GM12878 (cell line): ENCODE measurements around the gene GASK1B. TPM values are rescaled to one million over a fixed set of nuclear protein-coding genes. Genes with fewer than 3 reads are reported as not detected.

ENCODE experiments used
- ATAC-seq: fragments of 200-7000 bp; cut with Tn5 transposase; 3 replicates; pipeline ENCODE4 v1.9.1; 2020; ENCODE audit warnings: mild to moderate bottlenecking, moderate library complexity
- BruUV-seq: library from RNA; stranded (reverse); fragments of 400-500 nt; replicated peaks from 2 replicates; lab custom pipeline; 2021; lab: Mats Ljungman, UMichigan
- CTCF ChIA-PET: fragments of 300-600 bp; sonication (Branson Sonifier 250); formaldehyde crosslinking; extraction: SDS; loops from one replicate; lab custom pipeline; 2021; ENCODE audit warnings: inconsistent platforms; lab: Yijun Ruan, JAX
- POLR2A ChIA-PET: fragments of 350-600 bp; formaldehyde crosslinking; extraction: SDS; loops from one replicate; lab custom pipeline; 2021; ENCODE audit warnings: inconsistent platforms; lab: Charles Lee
- RAD21 ChIA-PET: fragments of 300-600 bp; sonication (Branson Sonifier 250); formaldehyde crosslinking; loops from one replicate; lab custom pipeline; 2023; ENCODE audit warnings: antibody characterized with exemption; ENCODE audit not compliant: unreplicated experiment; lab: Charles Lee
- SMC1A ChIA-PET: fragments of 300-600 bp; sonication (Branson Sonifier 250); formaldehyde crosslinking; loops from one replicate; lab custom pipeline; 2023; ENCODE audit not compliant: unreplicated experiment, uncharacterized antibody; lab: Charles Lee
- DNase-seq: peaks from one replicate; pipeline ENCODE4 v3.0.0-alpha.2; 2011; ENCODE audit warnings: low read depth, low spot score
- FAIRE-seq: peaks from 3 replicates; lab custom pipeline; 2011; peaks lifted over from hg19 to GRCh38; lab: Jason Lieb, UNC
- H2AFZ ChIP-seq: 2 replicates; pipeline ENCODE4 v1.6.0; 2011; ENCODE audit warnings: low read depth, low read length, control low read depth; ENCODE audit not compliant: control insufficient read depth
- H3K27ac ChIP-seq: 2 replicates; pipeline ENCODE4 v1.5.1; 2011; ENCODE audit warnings: control low read depth; ENCODE audit not compliant: control insufficient read depth, insufficient read depth
- H3K27me3 ChIP-seq, 2 experiments: replicated peaks in 1 of 2; 2 replicates each; pipeline versions ENCODE4 v1.6.0 to v1.6.1; 2011; ENCODE audit warnings: low read length in 1 of 2; ENCODE audit not compliant: control insufficient read depth in 2 of 2, insufficient read depth in 2 of 2
- H3K36me3 ChIP-seq, 2 experiments: 2 replicates each; pipeline ENCODE4 v1.5.1; 2011; ENCODE audit warnings: low read length in 1 of 2; ENCODE audit not compliant: control insufficient read depth in 2 of 2, insufficient read depth in 2 of 2
- H3K4me1 ChIP-seq: 2 replicates; pipeline ENCODE4 v1.6.1; 2011; ENCODE audit warnings: mild to moderate bottlenecking, low read length, moderate library complexity, mixed read lengths; ENCODE audit not compliant: control insufficient read depth, insufficient read depth
- H3K4me2 ChIP-seq: 2 replicates; pipeline ENCODE4 v1.6.0; 2011; ENCODE audit warnings: control low read depth; ENCODE audit not compliant: control insufficient read depth, insufficient read depth
- H3K4me3 ChIP-seq: fragments of 200-600 bp; sonication (generic); 2 replicates; pipeline ENCODE4 v1.5.1; 2016
- H3K79me2 ChIP-seq: 2 replicates; pipeline ENCODE4 v1.6.0; 2011; ENCODE audit warnings: low read length; ENCODE audit not compliant: control insufficient read depth, insufficient read depth
- H3K9ac ChIP-seq: 2 replicates; pipeline ENCODE4 v1.8.0; 2011; ENCODE audit warnings: low read length, control low read depth, mixed read lengths; ENCODE audit not compliant: control insufficient read depth, insufficient read depth
- H3K9me3 ChIP-seq: replicated peaks from 3 replicates; pipeline ENCODE4 v1.5.1; 2011; ENCODE audit warnings: mild to moderate bottlenecking, low read length; ENCODE audit not compliant: control insufficient read depth, insufficient read depth
- H4K20me1 ChIP-seq: 2 replicates; pipeline ENCODE4 v1.6.0; 2011; ENCODE audit not compliant: control insufficient read depth, insufficient read depth
- ATF7 ChIP-seq: fragments of 450-650 bp; IDR thresholded peaks from 2 replicates; pipeline ENCODE4 v1.6.1; 2016; ENCODE audit warnings: low read depth, mild to moderate bottlenecking
- CHD1 ChIP-seq: IDR thresholded peaks from 2 replicates; pipeline ENCODE4 v1.6.1; 2012; ENCODE audit warnings: low read depth, low read length, improper control_type of control experiment
- KDM1A ChIP-seq: fragments of 200-600 bp; sonication (generic); IDR thresholded peaks from 2 replicates; pipeline ENCODE4 v1.6.1; 2016; ENCODE audit warnings: borderline replicate concordance
- NFYA ChIP-seq: IDR thresholded peaks from 2 replicates; pipeline ENCODE4 v1.6.1; 2011; ENCODE audit warnings: low read depth, mild to moderate bottlenecking, low read length, improper control_type of control experiment, borderline replicate concordance
- RBBP5 ChIP-seq: fragments of 200-600 bp; sonication (generic); conservative IDR thresholded peaks from 2 replicates; pipeline ENCODE4 v1.6.1; 2016
- WGBS: methylation state at CpG from one replicate; pipeline ENCODE4 v1.1.6; 2016; ENCODE audit warnings: low lambda C conversion rate; ENCODE audit not compliant: insufficient replicate concordance, insufficient coverage; ENCODE audit errors: missing lambda C conversion rate; 5-methylcytosine and 5-hydroxymethylcytosine counted together
- in situ Hi-C: fragments of 300-500 bp; cut with MboI; formaldehyde crosslinking; loops from 9 replicates; pipeline ENCODE4 v1.14.3; 2018; ENCODE audit warnings: mixed read lengths
- intact Hi-C: fragments of 100-400 bp; cut with micrococcal nuclease; formaldehyde crosslinking; loops from one replicate; pipeline ENCODE4 v1.14.2; 2022; ENCODE audit not compliant: unreplicated experiment
- polyA plus RNA-seq, 11 experiments: library from polyadenylated mRNA; depleted of rRNA in 4 of 11; unstranded in 6 of 11; stranded (reverse) in 5 of 11; fragments of >200 nt; fragmentation: Nextera tagmentation in 4 of 11; fragmentation: Illumina TruSeq in 1 of 11; extraction: Ambion mirVana in 4 of 11; extraction: Trizol in 1 of 11; gene quantifications; 1 replicate in 1 of 11; 2 replicates in 10 of 11; pipeline versions ENCODE4 v1.2.1 to v1.2.3, GENCODE V29; 2011 to 2016; ENCODE audit warnings: inconsistent platforms in 2 of 11, missing spikeins in 2 of 11, low read depth in 1 of 11
- total RNA-seq, 4 experiments: library from RNA; depleted of rRNA in 3 of 4; stranded (reverse); fragments of >200 nt in 3 of 4; fragmentation: Illumina TruSeq in 1 of 4; extraction: Trizol in 1 of 4; gene quantifications; 2 replicates each; pipeline versions ENCODE4 v1.2.1 to v1.2.3, GENCODE V29; 2013 to 2021
- TF ChIP-seq, protein P1 (sequence below): fragments of 450-650 bp; formaldehyde crosslinking; IDR thresholded peaks from 2 replicates; pipeline ENCODE4 v1.4.0; 2020; ENCODE audit warnings: mild to moderate bottlenecking, moderate library complexity
- TF ChIP-seq, protein P2 (sequence below): fragments of 450-650 bp; IDR thresholded peaks from 2 replicates; pipeline ENCODE4 v1.6.1; 2014; ENCODE audit warnings: mild to moderate bottlenecking
- TF ChIP-seq, protein P3 (sequence below): fragments of 450-650 bp; IDR thresholded peaks from 2 replicates; pipeline ENCODE4 v1.6.1; 2017; ENCODE audit warnings: mild to moderate bottlenecking
- TF ChIP-seq, protein P4 (sequence below): IDR thresholded peaks from 2 replicates; pipeline ENCODE4 v1.6.1; 2011; ENCODE audit warnings: mild to moderate bottlenecking, low read depth, low read length, moderate library complexity; ENCODE audit not compliant: insufficient replicate concordance

The GASK1B gene
- total and polyA plus RNA-seq, 10 of the 15 experiments (the other 5 are each of a cell fraction or from before 2014, with no cell fraction given): under 0.01 to 0.21 (median 0.07) TPM; not detected in 1

DNA sequence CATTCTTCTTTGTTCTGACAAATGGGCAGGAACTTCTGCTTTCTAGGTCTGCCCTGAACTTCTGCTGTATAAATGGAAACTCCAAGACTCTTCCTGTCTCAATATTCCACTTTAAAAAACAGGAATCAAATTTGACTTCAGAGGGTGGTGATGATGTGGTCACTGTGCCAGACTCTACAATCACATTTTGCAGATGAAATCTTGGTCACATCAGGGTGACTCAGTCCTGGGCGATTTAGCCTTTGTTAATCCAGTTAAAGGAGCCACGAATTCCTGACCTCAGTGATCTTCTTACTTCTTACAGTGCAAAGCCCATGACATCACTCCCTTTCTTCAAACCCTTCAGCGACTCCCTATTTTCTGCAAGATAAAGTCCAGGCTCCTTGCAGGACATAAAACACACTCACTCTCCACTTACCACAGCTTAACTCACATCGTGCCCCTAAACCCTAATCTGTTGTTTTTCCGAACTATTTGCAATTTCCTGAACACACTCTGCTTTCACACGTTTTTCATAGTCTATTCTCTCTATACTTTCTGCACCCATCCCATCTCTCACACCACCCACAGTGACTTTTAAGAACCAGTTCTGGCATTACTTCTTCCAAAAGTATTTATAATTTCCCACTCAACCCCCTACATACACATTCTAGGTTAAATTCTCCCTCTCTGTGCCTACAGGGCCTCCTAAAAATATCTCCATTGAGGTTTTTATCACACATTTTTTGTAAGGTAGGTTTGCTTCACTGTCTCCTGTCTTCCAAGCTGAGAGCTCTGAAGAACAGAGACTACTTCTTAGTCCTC, 11.1 kb downstream of the GASK1B start:
- FAIRE-seq (no peak), DNase-seq (no peak), ATAC-seq (no peak)
- H4K20me1 ChIP-seq: no peaks in the 10 kb centered on the region
- no peak overlapping the region for H3K4me2 ChIP-seq
- H3K4me3 ChIP-seq: no peak overlapping the region
- in situ Hi-C loops (no loop called here), intact Hi-C loops (no loop called here)
- H3K9me3 ChIP-seq: no peaks in the 10 kb centered on the region
- H2AFZ ChIP-seq: no peak overlapping the region
- no peaks in the 10 kb centered on the region for H3K79me2 ChIP-seq
- no peak overlapping the region for H3K27ac ChIP-seq
- no peak overlapping the region for H3K9ac ChIP-seq
- ChIA-PET CTCF (no interaction called here), POLR2A (no interaction called here), SMC1A (no interaction called here), RAD21 (no interaction called here)
- H3K4me1 ChIP-seq: no peaks in the 10 kb centered on the region
- no TSS peak for BruUV-seq
- 8% methylated on average over 6 of the region's 6 CpGs for WGBS
- no peak for TF ChIP-seq NFYA
- TF ChIP-seq, protein P1, sequence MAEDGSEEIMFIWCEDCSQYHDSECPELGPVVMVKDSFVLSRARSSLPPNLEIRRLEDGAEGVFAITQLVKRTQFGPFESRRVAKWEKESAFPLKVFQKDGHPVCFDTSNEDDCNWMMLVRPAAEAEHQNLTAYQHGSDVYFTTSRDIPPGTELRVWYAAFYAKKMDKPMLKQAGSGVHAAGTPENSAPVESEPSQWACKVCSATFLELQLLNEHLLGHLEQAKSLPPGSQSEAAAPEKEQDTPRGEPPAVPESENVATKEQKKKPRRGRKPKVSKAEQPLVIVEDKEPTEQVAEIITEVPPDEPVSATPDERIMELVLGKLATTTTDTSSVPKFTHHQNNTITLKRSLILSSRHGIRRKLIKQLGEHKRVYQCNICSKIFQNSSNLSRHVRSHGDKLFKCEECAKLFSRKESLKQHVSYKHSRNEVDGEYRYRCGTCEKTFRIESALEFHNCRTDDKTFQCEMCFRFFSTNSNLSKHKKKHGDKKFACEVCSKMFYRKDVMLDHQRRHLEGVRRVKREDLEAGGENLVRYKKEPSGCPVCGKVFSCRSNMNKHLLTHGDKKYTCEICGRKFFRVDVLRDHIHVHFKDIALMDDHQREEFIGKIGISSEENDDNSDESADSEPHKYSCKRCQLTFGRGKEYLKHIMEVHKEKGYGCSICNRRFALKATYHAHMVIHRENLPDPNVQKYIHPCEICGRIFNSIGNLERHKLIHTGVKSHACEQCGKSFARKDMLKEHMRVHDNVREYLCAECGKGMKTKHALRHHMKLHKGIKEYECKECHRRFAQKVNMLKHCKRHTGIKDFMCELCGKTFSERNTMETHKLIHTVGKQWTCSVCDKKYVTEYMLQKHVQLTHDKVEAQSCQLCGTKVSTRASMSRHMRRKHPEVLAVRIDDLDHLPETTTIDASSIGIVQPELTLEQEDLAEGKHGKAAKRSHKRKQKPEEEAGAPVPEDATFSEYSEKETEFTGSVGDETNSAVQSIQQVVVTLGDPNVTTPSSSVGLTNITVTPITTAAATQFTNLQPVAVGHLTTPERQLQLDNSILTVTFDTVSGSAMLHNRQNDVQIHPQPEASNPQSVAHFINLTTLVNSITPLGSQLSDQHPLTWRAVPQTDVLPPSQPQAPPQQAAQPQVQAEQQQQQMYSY (CRISPR knock-in tag): no peak
- TF ChIP-seq, protein P2, sequence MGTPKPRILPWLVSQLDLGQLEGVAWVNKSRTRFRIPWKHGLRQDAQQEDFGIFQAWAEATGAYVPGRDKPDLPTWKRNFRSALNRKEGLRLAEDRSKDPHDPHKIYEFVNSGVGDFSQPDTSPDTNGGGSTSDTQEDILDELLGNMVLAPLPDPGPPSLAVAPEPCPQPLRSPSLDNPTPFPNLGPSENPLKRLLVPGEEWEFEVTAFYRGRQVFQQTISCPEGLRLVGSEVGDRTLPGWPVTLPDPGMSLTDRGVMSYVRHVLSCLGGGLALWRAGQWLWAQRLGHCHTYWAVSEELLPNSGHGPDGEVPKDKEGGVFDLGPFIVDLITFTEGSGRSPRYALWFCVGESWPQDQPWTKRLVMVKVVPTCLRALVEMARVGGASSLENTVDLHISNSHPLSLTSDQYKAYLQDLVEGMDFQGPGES: no peak
- TF ChIP-seq, protein P3, sequence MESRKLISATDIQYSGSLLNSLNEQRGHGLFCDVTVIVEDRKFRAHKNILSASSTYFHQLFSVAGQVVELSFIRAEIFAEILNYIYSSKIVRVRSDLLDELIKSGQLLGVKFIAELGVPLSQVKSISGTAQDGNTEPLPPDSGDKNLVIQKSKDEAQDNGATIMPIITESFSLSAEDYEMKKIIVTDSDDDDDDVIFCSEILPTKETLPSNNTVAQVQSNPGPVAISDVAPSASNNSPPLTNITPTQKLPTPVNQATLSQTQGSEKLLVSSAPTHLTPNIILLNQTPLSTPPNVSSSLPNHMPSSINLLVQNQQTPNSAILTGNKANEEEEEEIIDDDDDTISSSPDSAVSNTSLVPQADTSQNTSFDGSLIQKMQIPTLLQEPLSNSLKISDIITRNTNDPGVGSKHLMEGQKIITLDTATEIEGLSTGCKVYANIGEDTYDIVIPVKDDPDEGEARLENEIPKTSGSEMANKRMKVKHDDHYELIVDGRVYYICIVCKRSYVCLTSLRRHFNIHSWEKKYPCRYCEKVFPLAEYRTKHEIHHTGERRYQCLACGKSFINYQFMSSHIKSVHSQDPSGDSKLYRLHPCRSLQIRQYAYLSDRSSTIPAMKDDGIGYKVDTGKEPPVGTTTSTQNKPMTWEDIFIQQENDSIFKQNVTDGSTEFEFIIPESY: no peak
- TF ChIP-seq RBBP5: no peak
- no peak for TF ChIP-seq KDM1A
- TF ChIP-seq CHD1: no peak
- no peak for TF ChIP-seq ATF7
- TF ChIP-seq, protein P4, sequence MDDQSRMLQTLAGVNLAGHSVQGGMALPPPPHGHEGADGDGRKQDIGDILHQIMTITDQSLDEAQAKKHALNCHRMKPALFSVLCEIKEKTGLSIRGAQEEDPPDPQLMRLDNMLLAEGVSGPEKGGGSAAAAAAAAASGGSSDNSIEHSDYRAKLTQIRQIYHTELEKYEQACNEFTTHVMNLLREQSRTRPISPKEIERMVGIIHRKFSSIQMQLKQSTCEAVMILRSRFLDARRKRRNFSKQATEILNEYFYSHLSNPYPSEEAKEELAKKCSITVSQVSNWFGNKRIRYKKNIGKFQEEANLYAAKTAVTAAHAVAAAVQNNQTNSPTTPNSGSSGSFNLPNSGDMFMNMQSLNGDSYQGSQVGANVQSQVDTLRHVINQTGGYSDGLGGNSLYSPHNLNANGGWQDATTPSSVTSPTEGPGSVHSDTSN: no peak
- H3K36me3 ChIP-seq: no peaks in the 10 kb centered on the region
- no peaks in the 10 kb centered on the region for H3K27me3 ChIP-seq
